GM23338 (cell line): ENCODE measurements around the gene LRBA. TPM values are rescaled to one million over a fixed set of nuclear protein-coding genes. Genes with fewer than 3 reads are reported as not detected.

Experiments
- ATAC-seq: fragments of 200-7000 bp; cut with Tn5 transposase; 3 replicates; pipeline ENCODE4 v1.9.1; 2020
- DNase-seq: peaks from one replicate; pipeline ENCODE4 v3.0.0-alpha.2; 2015; ENCODE audit warnings: low spot score
- H2AFZ ChIP-seq: fragments of 200-600 bp; sonication (generic); 2 replicates; pipeline ENCODE4 v1.8.0; 2016; ENCODE audit warnings: antibody characterized with exemption, mild to moderate bottlenecking, moderate library complexity
- H3F3A ChIP-seq: fragments of 200-600 bp; sonication (generic); replicated peaks from 2 replicates; pipeline ENCODE4 v1.8.0; 2017; ENCODE audit warnings: antibody characterized with exemption, mixed run types, low read depth
- H3K27ac ChIP-seq: fragments of 200-600 bp; sonication (generic); 2 replicates; pipeline ENCODE4 v1.6.1; 2016; ENCODE audit warnings: low read depth
- H3K27me3 ChIP-seq: fragments of 200-600 bp; sonication (generic); 2 replicates; pipeline ENCODE4 v1.8.0; 2016; ENCODE audit warnings: mild to moderate bottlenecking, mixed run types, moderate library complexity; ENCODE audit not compliant: insufficient read depth
- H3K36me3 ChIP-seq: fragments of 200-600 bp; sonication (generic); 2 replicates; pipeline ENCODE4 v1.8.0; 2016; ENCODE audit warnings: mild to moderate bottlenecking; ENCODE audit not compliant: insufficient read depth
- H3K4me1 ChIP-seq: fragments of 200-600 bp; sonication (generic); 2 replicates; pipeline ENCODE4 v1.8.0; 2016; ENCODE audit warnings: mild to moderate bottlenecking, moderate library complexity; ENCODE audit not compliant: insufficient read depth
- H3K4me2 ChIP-seq: fragments of 200-600 bp; sonication (generic); 2 replicates; pipeline ENCODE4 v1.7.1; 2017; ENCODE audit warnings: mixed run types
- H3K4me3 ChIP-seq: fragments of 200-600 bp; sonication (generic); 2 replicates; pipeline ENCODE4 v1.6.1; 2016; ENCODE audit warnings: mixed run types
- H3K79me2 ChIP-seq: fragments of 200-600 bp; sonication (generic); replicated peaks from 2 replicates; pipeline ENCODE4 v1.8.0; 2017; ENCODE audit warnings: mild to moderate bottlenecking; ENCODE audit not compliant: insufficient read depth
- H3K9me2 ChIP-seq: fragments of 200-600 bp; sonication (generic); 2 replicates; pipeline ENCODE4 v1.8.0; 2017; ENCODE audit not compliant: insufficient read depth
- H4K20me1 ChIP-seq: fragments of 200-600 bp; sonication (generic); replicated peaks from 2 replicates; pipeline ENCODE4 v1.8.0; 2017; ENCODE audit warnings: mild to moderate bottlenecking; ENCODE audit not compliant: insufficient read depth
- H3K27ac Mint-ChIP-seq: 2 replicates; pipeline ENCODE4 v1.8.0; 2020; ENCODE audit warnings: inconsistent platforms, mild to moderate bottlenecking, moderate library complexity, mixed read lengths
- H3K27me3 Mint-ChIP-seq: 3 replicates; pipeline ENCODE4 v1.8.0; 2022; ENCODE audit warnings: low read depth, mild to moderate bottlenecking, moderate library complexity, mixed read lengths, inconsistent platforms; ENCODE audit not compliant: insufficient read depth, poor library complexity
- H3K36me3 Mint-ChIP-seq: 3 replicates; pipeline ENCODE4 v1.8.0; 2021; ENCODE audit warnings: low read depth, mild to moderate bottlenecking, inconsistent platforms, moderate library complexity, mixed read lengths
- H3K4me1 Mint-ChIP-seq: 3 replicates; pipeline ENCODE4 v1.8.0; 2020; ENCODE audit warnings: mild to moderate bottlenecking, inconsistent platforms, mixed read lengths
- H3K4me3 Mint-ChIP-seq: 3 replicates; pipeline ENCODE4 v1.8.0; 2021; ENCODE audit warnings: moderate library complexity, mild to moderate bottlenecking, inconsistent platforms, mixed read lengths
- H3K9me3 Mint-ChIP-seq: 3 replicates; pipeline ENCODE4 v1.8.0; 2020; ENCODE audit warnings: moderate library complexity, mild to moderate bottlenecking, inconsistent platforms, mixed read lengths
- CTCF ChIP-seq, 2 experiments: fragments of 200-600 bp in 1 of 2; sonication (generic) in 1 of 2; conservative IDR thresholded peaks; 2 replicates each; pipeline versions ENCODE4 v1.5.1 to v1.6.1; 2016 to 2017; ENCODE audit warnings: antibody characterized with exemption in 2 of 2, low read depth in 2 of 2, mild to moderate bottlenecking in 2 of 2, moderate library complexity in 1 of 2
- ETS1 ChIP-seq: IDR thresholded peaks from 2 replicates; pipeline ENCODE4 v1.6.1; 2016; ENCODE audit warnings: antibody characterized with exemption
- NANOG ChIP-seq: IDR thresholded peaks from 2 replicates; pipeline ENCODE4 v1.6.1; 2016; ENCODE audit warnings: antibody characterized with exemption, borderline replicate concordance
- POLR2AphosphoS5 ChIP-seq: IDR thresholded peaks from 2 replicates; pipeline ENCODE4 v1.6.1; 2016; ENCODE audit warnings: antibody characterized with exemption, low read depth
- STAT1 ChIP-seq: IDR thresholded peaks from one replicate; pipeline ENCODE4 v1.6.1; 2016; ENCODE audit warnings: antibody characterized with exemption; ENCODE audit not compliant: unreplicated experiment
- ZNF114 ChIP-seq: fragments of 250-450 bp; sonication (Bioruptor Pico); IDR thresholded peaks from 2 replicates; pipeline ENCODE4 v1.5.0; 2020; ENCODE audit warnings: mild to moderate bottlenecking, moderate library complexity
- ZNF462 ChIP-seq: fragments of 250-450 bp; sonication (Bioruptor Pico); IDR thresholded peaks from 2 replicates; pipeline ENCODE4 v1.5.0; 2020; ENCODE audit warnings: mild to moderate bottlenecking, moderate library complexity
- polyA plus RNA-seq: library from polyadenylated mRNA; unstranded; fragments of >200 nt; fragmentation: Nextera tagmentation; extraction: Ambion mirVana; gene quantifications from 2 replicates; pipeline ENCODE4 v1.2.1, GENCODE V29; 2016
- total RNA-seq: library from RNA; depleted of rRNA; stranded (reverse); fragments of >200 nt; shearing (Covaris generic); gene quantifications from 2 replicates; pipeline ENCODE4 v1.2.3, GENCODE V29; 2014

The LRBA gene
- total and polyA plus RNA-seq, 2 experiments from 2014 or later: 23.3 to 126 TPM

GRCh38 chr4:150976478-150977118 is 38.5 kb downstream of the LRBA start:
- peaks cover 14% of the 10 kb centered on the region; the same call in 2 of the 3 replicates for H3K4me1 Mint-ChIP-seq
- no peaks in the 10 kb centered on the region; the same call in 2 of the 3 replicates for H3K36me3 Mint-ChIP-seq
- Histone ChIP-seq H3K79me2 (peaks cover 98% of the 10 kb centered on the region), H3K27me3 (no peaks in the 10 kb centered on the region), H3K9me2 (no peaks in the 10 kb centered on the region), H4K20me1 (peaks cover 33% of the 10 kb centered on the region), H3K4me3 (no peak overlapping the region), H3K36me3 (no peaks in the 10 kb centered on the region), H2AFZ (no peak overlapping the region), H3F3A (no peaks in the 10 kb centered on the region), H3K4me1 (peaks cover 3% of the 10 kb centered on the region; the same call in 1 of the 2 replicates), H3K27ac (peak overlapping the region; percentile 64), H3K4me2 (no peak overlapping the region)
- H3K27me3 Mint-ChIP-seq: peaks cover 3% of the 10 kb centered on the region
- no peaks in the 10 kb centered on the region for H3K9me3 Mint-ChIP-seq
- DNase-seq (peak; percentile 81), ATAC-seq (peak; percentile 98)
- H3K27ac Mint-ChIP-seq: no peak overlapping the region
- no peak for TF ChIP-seq ETS1
- no peak for TF ChIP-seq POLR2AphosphoS5
- no peak for TF ChIP-seq ZNF462 (CRISPR knock-in tag)
- TF ChIP-seq CTCF (conservative IDR thresholded peaks at IDR 0.05; ENCODE audit: low read depth in 2 of 2): peak; percentile 40 to 44
- TF ChIP-seq ZNF114 (CRISPR knock-in tag): no peak
- TF ChIP-seq NANOG: no peak
- no peak for TF ChIP-seq STAT1
- H3K4me3 Mint-ChIP-seq: no peak overlapping the region
